ENCODE results near the gene PLA2G5.

Gene PLA2G5

DNA sequence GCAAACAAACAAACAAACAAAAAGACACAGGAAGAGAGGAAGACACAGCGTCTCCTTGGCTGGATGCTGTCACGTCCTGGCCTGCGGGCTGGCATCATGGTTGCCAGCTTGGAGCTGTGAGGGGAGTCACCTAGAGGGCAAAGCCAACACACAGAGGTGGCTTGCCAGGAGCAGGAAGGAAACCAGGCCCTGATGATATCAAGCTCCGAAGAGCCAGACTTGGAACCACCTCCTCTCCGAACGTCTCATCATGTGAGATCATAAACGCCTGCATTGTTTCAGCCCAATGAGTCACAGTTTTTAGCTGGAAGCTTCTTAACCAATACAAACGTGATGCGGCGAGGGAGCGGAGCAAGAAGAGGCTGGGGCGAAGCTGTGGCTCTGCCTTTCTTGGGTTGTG lies 40.7 kb downstream of the PLA2G5 start:
- no peak overlapping the region for H3K14ac ChIP-seq (ENCODE audit: low read length)
- H3K36me3 ChIP-seq (ENCODE audit: control insufficient read depth in 1 of 2, insufficient read depth in 2 of 2, low read length in 2 of 2), result no peaks in the 10 kb centered on the region
- no peak overlapping the region for H4K12ac ChIP-seq (ENCODE audit: low read depth, low read length)
- no peak overlapping the region for H3K4me2 ChIP-seq (ENCODE audit: low read length)
- H3K4me3 ChIP-seq (ENCODE audit: low read depth, low read length), result no peak overlapping the region
- peak; percentile 63 to 88 for DNase-seq
- no peak overlapping the region for H4K91ac ChIP-seq (ENCODE audit: low read depth, low read length)
- peaks cover 4 to 16% of the 10 kb centered on the region in 2 experiments for H3K4me1 ChIP-seq (ENCODE audit: control insufficient read depth in 1 of 2, insufficient read depth in 2 of 2, low read length in 2 of 2)
- H3K9me3 ChIP-seq (ENCODE audit: insufficient read depth, low read depth, low read length), result peaks cover 2% of the 10 kb centered on the region
- H3K27ac ChIP-seq (ENCODE audit: low read depth, low read length), result no peak overlapping the region
- no peak overlapping the region for H3K23ac ChIP-seq (ENCODE audit: low read length)
- peak overlapping the region; percentile 48 for H2AFZ ChIP-seq (ENCODE audit: insufficient read depth, low read length, poor library complexity)
- H2BK5ac ChIP-seq (ENCODE audit: low read depth, low read length, poor library complexity), result peak overlapping the region; percentile 31
- peak overlapping the region; percentile 86 for H2BK12ac ChIP-seq (ENCODE audit: low read length)
- H3K79me1 ChIP-seq (ENCODE audit: low read length), result peaks cover 9% of the 10 kb centered on the region
- H2AK5ac ChIP-seq (ENCODE audit: low read length), result no peak overlapping the region
- WGBS (ENCODE audit: extremely low coverage, insufficient coverage, insufficient read length), result no CpG with 5 or more reads among the region's 12 CpGs
- H3K79me2 ChIP-seq (ENCODE audit: control insufficient read depth, insufficient read depth, low read length, poor library complexity), result no peaks in the 10 kb centered on the region
- H3K27me3 ChIP-seq (ENCODE audit: insufficient read depth, low read length), result no peaks in the 10 kb centered on the region
- H3K9ac ChIP-seq (ENCODE audit: low read length), result no peak overlapping the region
- no peak overlapping the region for H4K8ac ChIP-seq (ENCODE audit: low read depth, low read length)
- H2BK120ac ChIP-seq (ENCODE audit: insufficient read depth, low read length, poor library complexity), result peak overlapping the region; percentile 47
- H3K4ac ChIP-seq (ENCODE audit: low read depth, low read length), result no peak overlapping the region
- no peak overlapping the region for H3K18ac ChIP-seq (ENCODE audit: low read length)

DNA sequence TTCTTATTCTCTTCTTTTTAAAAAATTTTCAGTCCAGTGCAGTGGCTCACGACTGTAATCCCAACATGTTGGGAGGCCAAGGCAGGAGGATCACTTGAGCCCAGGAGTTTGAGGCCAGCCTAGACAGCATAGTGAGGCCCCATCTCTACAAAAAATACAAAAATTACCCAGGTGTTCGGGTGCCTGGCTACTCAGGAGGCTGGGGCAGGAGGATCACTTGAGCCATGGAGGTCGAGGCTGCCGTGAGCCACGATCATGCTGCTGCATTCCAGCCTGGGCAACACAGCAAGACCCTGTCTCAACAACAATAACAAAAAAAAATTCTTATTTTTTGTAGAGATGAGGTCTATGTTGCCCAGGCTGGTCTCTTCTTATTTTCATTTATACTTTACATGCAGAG lies 41.5 kb downstream of the PLA2G5 start:
- no peak overlapping the region for H4K91ac ChIP-seq (ENCODE audit: low read depth, low read length)
- no peak overlapping the region for H2AK5ac ChIP-seq (ENCODE audit: low read length)

DNA sequence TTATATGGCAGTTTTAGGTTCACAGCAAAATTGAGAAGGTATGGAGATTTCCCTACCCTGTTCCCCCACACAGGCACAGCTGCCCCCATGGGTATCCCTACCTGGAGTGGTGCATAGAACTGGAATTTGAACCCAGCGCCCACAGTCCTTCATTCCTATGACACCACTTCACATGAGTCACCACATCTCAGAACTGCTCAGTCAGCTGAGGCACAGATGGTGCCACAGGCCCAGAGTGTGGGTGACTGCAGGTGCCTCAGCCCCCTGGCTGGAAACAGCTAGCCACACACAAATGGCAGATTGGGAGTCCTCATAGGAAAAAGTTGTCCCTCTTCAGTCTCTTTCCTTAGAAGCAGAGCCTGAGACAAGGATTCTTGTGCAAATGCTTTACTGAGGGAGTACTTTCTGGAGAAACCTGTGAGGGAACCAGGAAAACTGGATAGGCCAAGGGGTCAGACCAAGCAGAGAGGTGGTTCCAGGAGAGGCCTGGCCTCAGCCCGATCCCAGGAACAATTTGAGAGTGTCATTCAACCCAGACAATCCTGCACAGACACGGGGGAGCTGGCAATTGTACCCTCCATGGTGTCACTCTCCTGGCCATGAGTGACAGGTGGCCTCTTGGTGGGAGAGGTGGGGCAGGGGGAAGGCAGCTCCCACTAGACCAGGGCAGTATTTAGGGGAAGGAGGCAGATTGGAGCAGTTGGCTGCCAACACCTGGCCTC lies 42.4 kb downstream of the PLA2G5 start:
- no peaks in the 10 kb centered on the region for H3K79me2 ChIP-seq (ENCODE audit: control insufficient read depth, insufficient read depth, low read length, poor library complexity)
- H2AFZ ChIP-seq (ENCODE audit: insufficient read depth, low read length, poor library complexity), result no peak overlapping the region
- H3K27me3 ChIP-seq (ENCODE audit: insufficient read depth, low read length), result no peaks in the 10 kb centered on the region
- peak overlapping the region; percentile 33 for H3K14ac ChIP-seq (ENCODE audit: low read length)
- H4K12ac ChIP-seq (ENCODE audit: low read depth, low read length), result no peak overlapping the region
- H2AK5ac ChIP-seq (ENCODE audit: low read length), result no peak overlapping the region
- no peak overlapping the region for H2BK5ac ChIP-seq (ENCODE audit: low read depth, low read length, poor library complexity)
- peaks cover 2 to 9% of the 10 kb centered on the region in 2 experiments for H3K4me1 ChIP-seq (ENCODE audit: control insufficient read depth in 1 of 2, insufficient read depth in 2 of 2, low read length in 2 of 2)
- H3K23ac ChIP-seq (ENCODE audit: low read length), result no peak overlapping the region
- H3K79me1 ChIP-seq (ENCODE audit: low read length), result peaks cover 4% of the 10 kb centered on the region
- peak in 1 of 2 donors; percentile 36 for DNase-seq
- no peak overlapping the region for H3K27ac ChIP-seq (ENCODE audit: low read depth, low read length)
- H3K4me2 ChIP-seq (ENCODE audit: low read length), result no peak overlapping the region
- peak overlapping the region; percentile 20 for H3K4me3 ChIP-seq (ENCODE audit: low read depth, low read length)
- H3K36me3 ChIP-seq (ENCODE audit: control insufficient read depth in 1 of 2, insufficient read depth in 2 of 2, low read length in 2 of 2), result no peaks in the 10 kb centered on the region
- H4K91ac ChIP-seq (ENCODE audit: low read depth, low read length), result peak overlapping the region; percentile 41
- no peak overlapping the region for H2BK12ac ChIP-seq (ENCODE audit: low read length)
- WGBS (ENCODE audit: extremely low coverage, insufficient coverage, insufficient read length), result no CpG with 5 or more reads among the region's 3 CpGs
- H3K9ac ChIP-seq (ENCODE audit: low read length), result peak overlapping the region; percentile 39
- H2BK120ac ChIP-seq (ENCODE audit: insufficient read depth, low read length, poor library complexity), result no peak overlapping the region
- H4K8ac ChIP-seq (ENCODE audit: low read depth, low read length), result no peak overlapping the region
- no peak overlapping the region for H3K4ac ChIP-seq (ENCODE audit: low read depth, low read length)
- H3K9me3 ChIP-seq (ENCODE audit: insufficient read depth, low read depth, low read length), result no peaks in the 10 kb centered on the region
- H3K18ac ChIP-seq (ENCODE audit: low read length), result no peak overlapping the region

More for the DNA sequence above, 41.5 kb downstream of the PLA2G5 start:
- no peak overlapping the region for H3K9ac ChIP-seq (ENCODE audit: low read length)
- H3K4me1 ChIP-seq (ENCODE audit: control insufficient read depth in 1 of 2, insufficient read depth in 2 of 2, low read length in 2 of 2), result peaks cover 4 to 15% of the 10 kb centered on the region in 2 experiments
- H3K23ac ChIP-seq (ENCODE audit: low read length), result no peak overlapping the region
- no peak overlapping the region for H2BK120ac ChIP-seq (ENCODE audit: insufficient read depth, low read length, poor library complexity)
- no peaks in the 10 kb centered on the region for H3K27me3 ChIP-seq (ENCODE audit: insufficient read depth, low read length)
- no peaks in the 10 kb centered on the region for H3K79me2 ChIP-seq (ENCODE audit: control insufficient read depth, insufficient read depth, low read length, poor library complexity)
- no peak overlapping the region for H2BK5ac ChIP-seq (ENCODE audit: low read depth, low read length, poor library complexity)
- no peak for DNase-seq
- no peak overlapping the region for H2AFZ ChIP-seq (ENCODE audit: insufficient read depth, low read length, poor library complexity)
- peaks cover 2% of the 10 kb centered on the region for H3K9me3 ChIP-seq (ENCODE audit: insufficient read depth, low read depth, low read length)
- H3K4me2 ChIP-seq (ENCODE audit: low read length), result no peak overlapping the region
- no peaks in the 10 kb centered on the region for H3K36me3 ChIP-seq (ENCODE audit: control insufficient read depth in 1 of 2, insufficient read depth in 2 of 2, low read length in 2 of 2)
- no peak overlapping the region for H4K8ac ChIP-seq (ENCODE audit: low read depth, low read length)
- H2BK12ac ChIP-seq (ENCODE audit: low read length), result no peak overlapping the region
- H3K14ac ChIP-seq (ENCODE audit: low read length), result no peak overlapping the region
- no peak overlapping the region for H3K18ac ChIP-seq (ENCODE audit: low read length)
- whole genome bisulfite sequencing (ENCODE audit: extremely low coverage, insufficient coverage, insufficient read length), result no CpG with 5 or more reads among the region's 5 CpGs
- peaks cover 8% of the 10 kb centered on the region for H3K79me1 ChIP-seq (ENCODE audit: low read length)
- H3K4me3 ChIP-seq (ENCODE audit: low read depth, low read length), result no peak overlapping the region
- no peak overlapping the region for H4K12ac ChIP-seq (ENCODE audit: low read depth, low read length)
- H3K4ac ChIP-seq (ENCODE audit: low read depth, low read length), result no peak overlapping the region
- no peak overlapping the region for H3K27ac ChIP-seq (ENCODE audit: low read depth, low read length)

DNA sequence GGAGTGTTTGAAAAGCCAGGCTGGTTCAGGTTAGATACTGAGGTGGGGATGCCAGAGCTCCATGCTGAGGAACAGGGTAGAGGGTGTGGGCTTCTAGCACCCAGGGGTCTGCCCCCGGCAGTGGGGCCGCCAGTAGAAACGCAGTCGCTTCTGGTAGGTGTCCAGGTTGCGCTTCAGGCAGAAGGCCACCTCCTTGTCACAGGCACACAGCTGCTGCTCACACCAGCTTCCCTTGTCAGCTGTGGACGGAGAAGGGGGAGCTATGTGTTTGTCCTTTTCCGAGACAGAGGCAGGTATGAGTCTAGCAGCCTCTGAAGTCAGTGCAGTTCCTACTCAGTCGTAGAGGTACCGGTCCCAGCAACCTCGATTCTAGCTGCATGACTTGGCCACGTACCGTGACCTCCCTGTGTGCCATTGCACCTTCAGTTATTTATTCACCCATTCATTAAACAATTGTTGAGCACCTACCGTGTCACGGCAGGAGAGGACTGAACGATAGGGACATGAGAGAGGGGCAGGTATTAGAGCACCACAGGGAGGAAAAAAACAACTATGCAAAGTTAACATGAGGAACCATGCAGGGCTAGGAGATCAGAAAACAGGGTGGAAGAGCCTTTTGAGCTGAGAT lies 44.1 kb downstream of the PLA2G5 start:
- Histone ChIP-seq H3K9me3 (ENCODE audit: insufficient read depth, low read depth, low read length) (no peaks in the 10 kb centered on the region), H3K23ac (ENCODE audit: low read length) (no peak overlapping the region), H3K79me2 (ENCODE audit: control insufficient read depth, insufficient read depth, low read length, poor library complexity) (no peaks in the 10 kb centered on the region), H3K4ac (ENCODE audit: low read depth, low read length) (no peak overlapping the region), H2BK12ac (ENCODE audit: low read length) (no peak overlapping the region), H3K14ac (ENCODE audit: low read length) (no peak overlapping the region), H3K79me1 (ENCODE audit: low read length) (peaks cover 2% of the 10 kb centered on the region), H3K27ac (ENCODE audit: low read depth, low read length) (no peak overlapping the region), H4K12ac (ENCODE audit: low read depth, low read length) (no peak overlapping the region), H3K36me3 (ENCODE audit: control insufficient read depth in 1 of 2, insufficient read depth in 2 of 2, low read length in 2 of 2) (no peaks in the 10 kb centered on the region), H2BK120ac (ENCODE audit: insufficient read depth, low read length, poor library complexity) (no peak overlapping the region), H3K4me2 (ENCODE audit: low read length) (no peak overlapping the region), H3K9ac (ENCODE audit: low read length) (no peak overlapping the region), H4K8ac (ENCODE audit: low read depth, low read length) (no peak overlapping the region), H4K91ac (ENCODE audit: low read depth, low read length) (no peak overlapping the region), H3K4me3 (ENCODE audit: low read depth, low read length) (no peak overlapping the region), H3K4me1 (ENCODE audit: control insufficient read depth in 1 of 2, insufficient read depth in 2 of 2, low read length in 2 of 2) (peaks cover 0 to 5% of the 10 kb centered on the region in 2 experiments), H2BK5ac (ENCODE audit: low read depth, low read length, poor library complexity) (no peak overlapping the region), H2AK5ac (ENCODE audit: low read length) (no peak overlapping the region), H2AFZ (ENCODE audit: insufficient read depth, low read length, poor library complexity) (no peak overlapping the region), H3K18ac (ENCODE audit: low read length) (no peak overlapping the region), H3K27me3 (ENCODE audit: insufficient read depth, low read length) (no peaks in the 10 kb centered on the region)
- WGBS (ENCODE audit: extremely low coverage, insufficient coverage, insufficient read length), result no CpG with 5 or more reads among the region's 15 CpGs
- DNase-seq, result no peak

Measured in trophoblast cell (in vitro differentiated cells and primary cell).